Kidney (tissue), 14 donors: Measurements from ENCODE around the gene MPL. TPM values are rescaled to one million over a fixed set of nuclear protein-coding genes. Genes with fewer than 3 reads are reported as not detected.
A peak's percentile ranks its signal among the peaks of the same experiment; 100 is the strongest.

Experiments
- DNase-seq, 5 donors: peaks; one replicate each; pipeline ENCODE4 v3.0.0-alpha.2; 2013 to 2020
- FAIRE-seq: peaks from 2 replicates; lab custom pipeline; 2012; peaks lifted over from hg19 to GRCh38; lab: Jason Lieb, UNC
- H3K27ac ChIP-seq, 2 donors: one replicate each; pipeline ENCODE4 v1.7.0; 2013; ENCODE audit warnings: low read depth in 2 of 2, low read length in 2 of 2, inconsistent platforms in 1 of 2
- H3K27me3 ChIP-seq: one replicate; pipeline ENCODE4 v1.7.1; 2013; ENCODE audit warnings: low read length, inconsistent platforms; ENCODE audit not compliant: control insufficient read depth, insufficient read depth
- H3K36me3 ChIP-seq, 3 donors: one replicate each; pipeline versions ENCODE4 v1.7.0 to v1.7.1; 2013; ENCODE audit warnings: low read length in 3 of 3, control low read depth in 1 of 3, inconsistent platforms in 1 of 3; ENCODE audit not compliant: insufficient read depth in 3 of 3, control insufficient read depth in 2 of 3
- H3K4me1 ChIP-seq, 3 donors: one replicate each; pipeline versions ENCODE4 v1.7.0 to v1.7.1; 2013; ENCODE audit warnings: low read length in 3 of 3, inconsistent platforms in 1 of 3, low read depth in 1 of 3; ENCODE audit not compliant: control insufficient read depth in 2 of 3, insufficient read depth in 2 of 3
- H3K4me3 ChIP-seq, 3 donors: one replicate each; pipeline versions ENCODE4 v1.7.0 to v1.8.1; 2013; ENCODE audit warnings: low read length in 3 of 3, control low read depth in 1 of 3, inconsistent platforms in 1 of 3
- H3K9ac ChIP-seq, 3 donors: one replicate each; pipeline versions ENCODE4 v1.7.0 to v1.7.1; 2013; ENCODE audit warnings: low read length in 3 of 3, control low read depth in 1 of 3, inconsistent platforms in 1 of 3
- H3K9me3 ChIP-seq, 3 donors: one replicate each; pipeline versions ENCODE4 v1.7.0 to v1.7.1; 2013; ENCODE audit warnings: low read length in 3 of 3, control low read depth in 1 of 3, inconsistent platforms in 1 of 3; ENCODE audit not compliant: control insufficient read depth in 2 of 3, insufficient read depth in 1 of 3
- CTCF ChIP-seq: IDR thresholded peaks from 3 replicates; pipeline ENCODE4 v1.5.1; 2012; ENCODE audit warnings: mild to moderate bottlenecking, moderate library complexity, borderline replicate concordance; ENCODE audit not compliant: insufficient read depth; ENCODE audit errors: extremely low read depth
- intact Hi-C: fragments of 100-400 bp; cut with DNase I; formaldehyde crosslinking; loops from one replicate; pipeline ENCODE4 v1.11.1; 2022
- polyA plus RNA-seq: library from polyadenylated mRNA; stranded (reverse); fragments of 350-450 nt; fragmentation: Illumina TruSeq; extraction: RNeasy Lipid Tissue Mini Kit (QIAGEN cat#74804); gene quantifications from one replicate; pipeline ENCODE4 v1.2.3, GENCODE V29; 2014; ENCODE audit warnings: low read depth, low replicate concordance; ENCODE audit not compliant: insufficient read depth
- total RNA-seq: library from RNA; stranded (reverse); fragmentation: NEBNext Ultra II Directional; extraction: Animal tissue kit (Norgen Biotek cat#: 25700); gene quantifications from one replicate; pipeline ENCODE4 v1.2.1, GENCODE V29; 2021
- donor health status: control.
- donor health status: control.
- donor health status: control.
- donor health status: control.
- donor health status: control.
- donor health status: DM: yes; HTN: yes; CAD: no.
- donor health status: Normal renal cell carcinoma (clear cell type).

The MPL gene
- total and polyA plus RNA-seq, 2 donors from 2014 or later, result 0.25 TPM; not detected in 1

DNA sequence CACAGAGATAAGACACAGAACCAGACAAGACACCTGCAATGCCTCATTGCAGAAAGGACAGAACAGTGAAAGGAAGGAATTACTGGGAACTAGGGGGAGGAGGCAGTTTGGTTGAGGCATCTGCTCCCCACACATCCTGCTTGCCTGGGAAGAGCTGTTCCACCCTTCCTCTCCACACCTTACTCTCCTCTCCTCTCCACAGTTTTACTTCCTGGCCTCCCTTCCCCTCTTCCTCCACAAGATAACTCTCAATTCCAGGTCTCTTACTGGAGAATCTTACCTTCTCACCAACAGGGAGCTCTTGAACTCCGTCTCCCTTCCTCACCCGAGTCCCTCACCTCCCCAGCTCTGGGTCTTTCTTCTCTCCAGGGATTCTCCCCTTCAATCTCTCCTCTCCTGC lies 28.1 kb downstream of the MPL start:
- DNase-seq, result no peak
- Histone ChIP-seq H3K27ac (no peak overlapping the region), H3K4me3 (peak overlapping the region in 1 of 3 donors; percentile 3), H3K27me3 (no peaks in the 10 kb centered on the region), H3K36me3 (peaks cover 4 to 28% (median 18%) of the 10 kb centered on the region in 3 donors), H3K4me1 (peaks cover 0 to 22% (median 8%) of the 10 kb centered on the region in 3 donors), H3K9ac (peak overlapping the region in 1 of 3 donors; percentile 16), H3K9me3 (no peaks in the 10 kb centered on the region)
- no peak for FAIRE-seq
- intact Hi-C loops, result no loop called here
- TF ChIP-seq CTCF, result no peak

GRCh38 chr1:43366179-43366578 lies 28.6 kb downstream of the MPL start:
- H3K4me3 ChIP-seq, result peak overlapping the region in 1 of 3 donors; percentile 78
- H3K27me3 ChIP-seq, result no peaks in the 10 kb centered on the region
- intact Hi-C loops, result no loop called here
- TF ChIP-seq CTCF, result no peak
- H3K36me3 ChIP-seq, result peaks cover 4 to 31% (median 18%) of the 10 kb centered on the region in 3 donors
- H3K27ac ChIP-seq, result no peak overlapping the region
- peaks cover 0 to 22% (median 8%) of the 10 kb centered on the region in 3 donors for H3K4me1 ChIP-seq
- H3K9me3 ChIP-seq, result no peaks in the 10 kb centered on the region
- FAIRE-seq (no peak), DNase-seq (peak in 3 of 5 donors; percentile 39 to 85 (median 62))
- peak overlapping the region in 1 of 3 donors; percentile 77 for H3K9ac ChIP-seq

DNA sequence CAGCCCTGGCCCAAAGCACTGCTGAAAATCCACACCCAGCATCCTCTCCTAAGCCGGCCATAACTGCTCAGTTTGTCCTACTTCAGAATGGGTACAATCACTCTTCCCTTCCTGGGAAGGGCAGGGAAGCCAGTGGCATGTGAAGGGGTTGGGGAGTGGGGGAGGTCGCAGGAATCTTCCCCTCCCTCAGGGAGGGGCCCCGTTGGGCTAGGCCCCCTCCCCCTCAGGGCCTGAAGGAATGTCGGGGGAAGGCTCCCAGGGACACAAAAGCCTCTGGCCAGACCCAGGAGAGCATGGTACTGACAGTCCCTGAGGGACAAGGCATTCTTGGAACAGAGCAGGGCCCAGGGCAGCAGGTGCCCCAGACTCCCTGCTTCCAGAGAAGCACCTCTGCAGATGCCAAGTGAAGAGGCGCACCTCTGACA lies 29.0 kb downstream of the MPL start:
- Histone ChIP-seq H3K9me3 (no peaks in the 10 kb centered on the region), H3K27me3 (no peaks in the 10 kb centered on the region), H3K4me3 (peak overlapping the region in 2 of 3 donors; percentile 68 to 78), H3K9ac (peak overlapping the region in 2 of 3 donors; percentile 1 to 77), H3K4me1 (peaks cover 0 to 22% (median 8%) of the 10 kb centered on the region in 3 donors), H3K36me3 (peaks cover 4 to 33% (median 16%) of the 10 kb centered on the region in 3 donors), H3K27ac (peak overlapping the region; percentile 81 to 83)
- no peak for TF ChIP-seq CTCF
- FAIRE-seq (no peak), DNase-seq (peak in 1 of 5 donors; percentile 18)
- intact Hi-C loops, result no loop called here
